ENCODE results near the gene ENG.
"Not testable (repeated sequence)": the region's sequence is repeated elsewhere in the genome, so short reads cannot be mapped to it uniquely, and the experiment has no call there.

DNA sequence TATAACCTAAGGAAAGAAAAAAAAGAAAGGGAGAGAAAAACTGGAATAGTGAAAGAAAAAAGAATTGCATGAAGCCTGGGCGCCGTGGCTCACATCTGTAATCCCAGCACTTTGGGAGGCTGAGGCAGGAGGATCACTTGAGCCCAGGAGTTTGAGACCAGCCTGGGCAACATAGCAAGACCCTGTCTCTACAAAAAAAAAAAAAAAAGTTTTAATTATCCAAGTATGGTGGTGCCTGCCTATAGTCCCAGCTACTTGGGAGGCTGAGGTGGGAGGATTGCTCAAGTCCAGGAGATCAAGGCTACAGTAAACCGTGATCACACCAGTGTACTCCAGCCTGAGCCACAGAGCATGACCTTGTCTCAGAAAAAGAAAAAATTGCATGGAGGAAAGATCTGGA, 27.3 kb upstream of the ENG start:
- not testable (repeated sequence) for TF ChIP-seq PHF8 (IDR thresholded peaks at IDR 0.05; ENCODE audit: borderline replicate concordance, low read depth); TP53 (CRISPR knock-in tag; IDR thresholded peaks at IDR 0.05)
